PFSK-1 (cell line): ENCODE data around the gene LBR. TPM values are rescaled to one million over a fixed set of nuclear protein-coding genes. Genes with fewer than 3 reads are reported as not detected.

Experiments
- FOXP2 ChIP-seq: optimal IDR thresholded peaks from 2 replicates; pipeline ENCODE3; 2011; ENCODE audit warnings: borderline replicate concordance, control low read depth, inconsistent platforms; ENCODE audit not compliant: insufficient read depth; ENCODE audit errors: extremely low read length, extremely low read depth
- POLR2AphosphoS5 ChIP-seq: IDR thresholded peaks from 2 replicates; pipeline ENCODE4 v1.6.1; 2012; ENCODE audit warnings: low read depth, mild to moderate bottlenecking, control low read depth, low read length, moderate library complexity
- REST ChIP-seq, 2 experiments: IDR thresholded peaks; 2 replicates each; pipeline versions ENCODE4 v1.6.1 to v1.8.0; 2011 to 2012; ENCODE audit warnings: low read depth in 2 of 2, low read length in 2 of 2, control low read depth in 1 of 2, inconsistent platforms in 1 of 2, mild to moderate bottlenecking in 1 of 2, moderate library complexity in 1 of 2; ENCODE audit not compliant: insufficient read depth in 1 of 2
- SIN3A ChIP-seq: IDR thresholded peaks from 2 replicates; pipeline ENCODE4 v1.6.1; 2012; ENCODE audit warnings: mild to moderate bottlenecking, low read length, moderate library complexity, borderline replicate concordance; ENCODE audit not compliant: insufficient read depth
- TAF1 ChIP-seq: IDR thresholded peaks from 2 replicates; pipeline ENCODE4 v1.6.1; 2012; ENCODE audit warnings: low read length, control low read depth, borderline replicate concordance; ENCODE audit not compliant: insufficient read depth
- polyA plus RNA-seq: library from polyadenylated mRNA; unstranded; fragments of >200 nt; gene quantifications from one replicate; pipeline ENCODE4 v1.2.1, GENCODE V29; 2012; ENCODE audit warnings: low read depth, missing spikeins; ENCODE audit not compliant: insufficient read length

LBR gene
- 24.4 TPM for polyA plus RNA-seq

DNA sequence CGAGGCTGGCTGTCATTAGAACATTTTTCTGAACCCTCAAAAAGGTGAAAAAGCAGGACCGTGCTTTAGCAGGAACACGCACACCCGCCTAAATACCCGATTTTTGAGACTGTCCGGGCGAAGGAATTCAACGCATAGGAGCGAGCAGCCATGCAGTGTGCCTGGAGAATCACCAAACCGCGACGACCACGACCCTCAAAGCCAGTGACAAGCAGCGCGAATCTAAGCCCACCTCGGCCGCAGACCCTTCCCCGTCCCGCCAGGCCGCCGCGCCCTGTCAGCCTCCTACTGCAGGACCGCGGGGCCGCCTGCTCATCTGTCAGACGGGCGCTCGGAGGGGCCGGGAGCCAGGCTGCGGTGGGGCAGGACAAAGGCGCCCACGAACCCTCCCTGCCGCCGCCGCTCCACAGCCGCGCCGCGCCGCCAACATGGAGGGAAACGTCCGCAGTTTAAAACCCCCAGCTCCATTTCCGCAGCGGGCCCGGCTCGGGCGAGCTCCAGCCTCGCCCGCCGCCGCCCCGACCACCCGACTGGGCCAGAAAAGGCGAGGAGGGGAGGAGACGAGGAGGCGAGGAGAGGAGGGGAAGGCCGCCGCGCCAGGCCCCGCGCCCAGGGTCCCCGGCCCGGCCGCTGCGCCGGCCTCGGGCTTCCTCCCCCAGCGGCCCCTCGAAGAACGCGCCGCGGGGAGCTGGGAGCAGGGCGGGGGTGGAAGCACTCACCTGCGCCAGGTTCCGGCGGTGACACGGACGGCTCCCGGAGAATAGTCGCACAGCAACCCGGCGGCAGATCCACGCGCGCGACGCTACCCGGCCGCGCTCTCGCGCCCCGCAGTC is at the start of gene LBR:
Gene LBR, minus strand, starts transcription at position 804 of the 833 bp plus-strand sequence. CDS start 3,963 bp downstream, outside the sequence.
- TF ChIP-seq REST (IDR thresholded peaks at IDR 0.05; ENCODE audit: insufficient read depth in 1 of 2, low read depth in 2 of 2, low read length in 2 of 2) (no peak), FOXP2 (no peak), SIN3A (no peak), TAF1 (no peak)

- no peak for TF ChIP-seq TAF1
- no peak for TF ChIP-seq FOXP2
These were observed 49.6 kb upstream of the LBR start for GRCh38 chr1:225477296-225477911.

DNA sequence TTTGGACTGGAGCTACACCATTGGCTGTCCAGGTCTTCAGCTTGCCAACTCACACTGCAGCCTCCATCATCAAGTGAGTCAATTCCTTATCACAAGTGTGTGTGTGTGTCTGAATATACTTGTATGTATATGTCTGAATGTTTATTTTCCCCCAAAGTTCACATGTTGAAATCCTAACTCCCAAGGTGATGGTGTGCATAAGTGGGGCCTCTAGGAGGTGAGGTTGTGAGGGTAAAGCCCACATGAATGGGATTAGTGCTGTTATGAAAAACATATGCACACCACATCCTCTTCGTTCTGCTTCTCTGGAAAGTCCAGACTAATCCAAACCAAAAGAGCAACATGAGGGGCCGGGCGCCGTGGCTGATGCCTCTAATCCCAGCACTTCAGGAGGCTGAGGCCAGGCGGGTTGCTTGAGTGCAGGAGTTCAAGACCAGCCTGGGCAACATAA is 48.7 kb upstream of the LBR start:
- TF ChIP-seq SIN3A: no peak
- no peak for TF ChIP-seq FOXP2
- TF ChIP-seq REST (IDR thresholded peaks at IDR 0.05; ENCODE audit: insufficient read depth in 1 of 2, low read depth in 2 of 2, low read length in 2 of 2): no peak
- TF ChIP-seq POLR2AphosphoS5: no peak
- TF ChIP-seq TAF1: no peak

DNA sequence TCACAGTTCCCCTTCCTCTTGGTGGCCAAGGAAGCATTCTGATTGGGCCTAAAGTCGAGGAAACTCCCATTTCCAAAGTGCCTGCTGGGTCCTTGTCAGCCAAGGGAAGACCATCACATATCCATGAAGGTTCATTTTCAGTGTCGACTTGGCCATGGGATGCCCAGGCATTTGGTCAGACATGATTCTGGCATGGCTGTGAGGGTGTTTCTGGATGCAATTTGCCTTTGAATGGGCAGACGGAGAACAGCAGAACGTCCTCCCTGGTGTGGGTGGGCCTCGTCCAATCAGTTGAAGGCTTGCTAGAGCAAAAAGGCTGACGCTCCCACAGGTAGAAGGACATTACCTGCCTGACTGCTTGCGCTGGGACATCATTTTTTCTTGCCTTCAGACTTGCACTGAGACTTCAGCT is 48.3 kb upstream of the LBR start:
- TF ChIP-seq SIN3A (no peak), FOXP2 (no peak), REST (IDR thresholded peaks at IDR 0.05; ENCODE audit: insufficient read depth in 1 of 2, low read depth in 2 of 2, low read length in 2 of 2) (no peak), TAF1 (no peak)

DNA sequence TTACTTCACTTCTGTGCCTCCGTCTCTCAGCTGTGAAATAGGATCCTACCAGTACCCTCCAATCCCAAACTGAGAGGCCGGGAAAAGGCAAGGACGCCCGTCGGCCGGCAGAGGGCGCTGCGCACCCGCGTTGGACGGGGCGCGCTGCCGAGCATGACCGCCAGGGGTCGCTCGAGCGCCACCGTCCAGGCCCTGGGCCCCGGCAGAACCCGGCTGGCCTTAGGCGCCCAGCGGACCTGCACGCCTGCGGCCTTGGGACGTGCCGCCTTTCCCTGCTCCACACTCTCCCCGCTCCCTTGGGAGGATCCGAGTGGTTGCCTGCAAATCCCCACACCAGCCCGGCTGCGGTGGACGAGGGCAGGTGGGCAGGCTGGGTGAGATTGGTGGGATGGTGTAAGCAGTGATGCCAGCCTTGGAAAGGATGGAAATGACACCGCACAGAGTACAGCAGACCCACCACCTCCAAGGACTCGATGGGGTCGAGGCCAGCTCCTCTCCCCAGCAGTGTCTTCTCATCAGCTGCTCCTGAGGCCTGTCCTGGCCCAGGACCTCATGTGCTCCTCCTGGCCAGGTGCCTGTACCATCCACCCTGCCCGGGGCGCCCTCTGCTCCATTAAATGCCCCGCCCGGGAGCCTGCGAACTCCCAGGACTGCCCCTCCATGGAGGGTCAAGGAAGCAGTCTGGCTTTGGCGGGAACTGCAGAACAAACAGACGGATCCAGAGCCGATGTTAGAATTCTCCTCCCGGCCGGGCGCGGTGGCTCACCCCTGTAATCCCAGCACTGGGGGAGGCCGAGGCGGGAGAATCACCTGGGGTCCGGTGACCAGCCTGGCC is 47.4 kb upstream of the LBR start:
- TF ChIP-seq TAF1: no peak
- TF ChIP-seq REST (IDR thresholded peaks at IDR 0.05; ENCODE audit: insufficient read depth in 1 of 2, low read depth in 2 of 2, low read length in 2 of 2): no peak
- TF ChIP-seq FOXP2: peak; percentile 61
- TF ChIP-seq SIN3A: no peak
